Hepatocyte (in vitro differentiated cells): ENCODE results near the gene ZFHX3. TPM values are rescaled to one million over a fixed set of nuclear protein-coding genes. Genes with fewer than 3 reads are reported as not detected.

Source experiments
- DNase-seq: peaks from one replicate; pipeline ENCODE4 v3.0.0-alpha.2; 2016; ENCODE audit warnings: low spot score
- H2AFZ ChIP-seq: fragments of 200-600 bp; sonication (generic); 2 replicates; pipeline ENCODE4 v1.6.0; 2016; ENCODE audit warnings: antibody characterized with exemption, mild to moderate bottlenecking
- H3K27ac ChIP-seq: fragments of 200-600 bp; sonication (generic); 2 replicates; pipeline ENCODE4 v1.5.1; 2016; ENCODE audit warnings: mild to moderate bottlenecking
- H3K27me3 ChIP-seq: fragments of 200-600 bp; sonication (generic); 2 replicates; pipeline ENCODE4 v1.6.1; 2016
- H3K36me3 ChIP-seq: fragments of 200-600 bp; sonication (generic); replicated peaks from 2 replicates; pipeline ENCODE4 v1.5.1; 2016; ENCODE audit warnings: low read depth; ENCODE audit not compliant: insufficient read depth
- H3K4me1 ChIP-seq: fragments of 200-600 bp; sonication (generic); 2 replicates; pipeline ENCODE4 v1.5.1; 2016; ENCODE audit warnings: mild to moderate bottlenecking, moderate library complexity; ENCODE audit not compliant: insufficient read depth
- H3K4me2 ChIP-seq: fragments of 200-600 bp; sonication (generic); 2 replicates; pipeline ENCODE4 v1.6.0; 2016
- H3K4me3 ChIP-seq: fragments of 200-600 bp; sonication (generic); 2 replicates; pipeline ENCODE4 v1.5.1; 2016; ENCODE audit warnings: mild to moderate bottlenecking
- H3K79me2 ChIP-seq: fragments of 200-600 bp; sonication (generic); 2 replicates; pipeline ENCODE4 v1.6.0; 2017; ENCODE audit warnings: mild to moderate bottlenecking
- H3K9me2 ChIP-seq: fragments of 200-600 bp; sonication (generic); replicated peaks from 2 replicates; pipeline ENCODE4 v1.6.0; 2017; ENCODE audit warnings: mild to moderate bottlenecking; ENCODE audit not compliant: insufficient read depth
- H3K9me3 ChIP-seq: fragments of 200-600 bp; sonication (generic); 2 replicates; pipeline ENCODE4 v1.5.1; 2016; ENCODE audit warnings: low read depth, mild to moderate bottlenecking
- H4K20me1 ChIP-seq: fragments of 200-600 bp; sonication (generic); 2 replicates; pipeline ENCODE4 v1.6.0; 2016; ENCODE audit warnings: mild to moderate bottlenecking; ENCODE audit not compliant: insufficient read depth, poor library complexity, severe bottlenecking
- CTCF ChIP-seq: fragments of 200-600 bp; sonication (generic); IDR thresholded peaks from 2 replicates; pipeline ENCODE4 v1.5.1; 2016; ENCODE audit warnings: antibody characterized with exemption, mild to moderate bottlenecking; ENCODE audit not compliant: poor library complexity
- EZH2 ChIP-seq: fragments of 200-600 bp; sonication (generic); IDR thresholded peaks from 2 replicates; pipeline ENCODE4 v1.6.1; 2016; ENCODE audit warnings: antibody characterized with exemption, mild to moderate bottlenecking, borderline replicate concordance
- EZH2phosphoT487 ChIP-seq: fragments of 200-600 bp; sonication (generic); IDR thresholded peaks from one replicate; pipeline ENCODE4 v1.6.1; 2018; ENCODE audit warnings: antibody characterized with exemption, mild to moderate bottlenecking, low read depth, moderate library complexity; ENCODE audit not compliant: unreplicated experiment, severe bottlenecking
- WGBS: methylation state at CpG from one replicate; pipeline ENCODE4 v1.1.6; 2016; ENCODE audit warnings: low lambda C conversion rate; ENCODE audit errors: missing lambda C conversion rate; 5-methylcytosine and 5-hydroxymethylcytosine counted together
- polyA plus RNA-seq: library from polyadenylated mRNA; unstranded; fragments of >200 nt; fragmentation: Nextera tagmentation; extraction: Ambion mirVana; gene quantifications from 2 replicates; pipeline ENCODE4 v1.2.1, GENCODE V29; 2016
- total RNA-seq: library from RNA; depleted of rRNA; stranded (reverse); fragments of >200 nt; gene quantifications from 2 replicates; pipeline ENCODE4 v1.2.3, GENCODE V29; 2014

Gene ZFHX3
- total and polyA plus RNA-seq, 2 experiments from 2014 or later, result 6.4 to 11.6 TPM

- no peak for TF ChIP-seq EZH2
- TF ChIP-seq CTCF, result no peak
- TF ChIP-seq EZH2phosphoT487, result no peak
- H3K36me3 ChIP-seq, result no peaks in the 10 kb centered on the region
- H3K4me1 ChIP-seq, result no peaks in the 10 kb centered on the region
- WGBS, result 62% methylated on average over 3 of the region's 3 CpGs
- H3K4me2 ChIP-seq, result no peak overlapping the region
- no peak overlapping the region for H2AFZ ChIP-seq
- no peaks in the 10 kb centered on the region for H3K9me2 ChIP-seq
- peaks cover 2% of the 10 kb centered on the region for H3K79me2 ChIP-seq
- no peaks in the 10 kb centered on the region for H3K27me3 ChIP-seq
- H3K4me3 ChIP-seq, result no peak overlapping the region
- H3K27ac ChIP-seq, result no peak overlapping the region
- no peak for DNase-seq
- H4K20me1 ChIP-seq, result peaks cover 4% of the 10 kb centered on the region
- no peaks in the 10 kb centered on the region for H3K9me3 ChIP-seq
Observed at GRCh38 chr16:72812672-72813071, 235.3 kb downstream of the ZFHX3 start.

DNA sequence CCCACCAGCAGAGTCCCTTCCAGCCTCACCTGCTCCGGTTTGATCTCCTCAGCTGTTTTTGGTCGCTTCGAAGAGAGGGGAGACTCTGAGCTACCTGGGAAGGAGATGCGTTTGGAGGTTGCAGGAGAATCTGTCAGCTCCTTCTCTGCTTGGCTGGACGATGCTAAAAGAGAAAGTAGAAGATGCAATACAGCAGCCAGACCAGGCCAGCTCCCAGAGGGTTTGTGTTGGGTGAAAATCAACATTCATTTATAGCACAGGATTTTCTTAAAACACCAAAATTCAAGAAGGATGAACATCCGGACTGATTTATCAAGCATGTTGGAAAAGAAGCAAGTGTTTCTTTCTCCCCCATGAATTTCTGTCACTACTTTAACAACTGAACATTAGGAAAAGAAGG lies 236.1 kb downstream of the ZFHX3 start:
- Histone ChIP-seq H3K9me3 (no peaks in the 10 kb centered on the region), H3K4me2 (no peak overlapping the region), H3K27me3 (no peaks in the 10 kb centered on the region), H2AFZ (no peak overlapping the region), H3K4me1 (no peaks in the 10 kb centered on the region), H3K27ac (no peak overlapping the region), H3K79me2 (peaks cover 2% of the 10 kb centered on the region), H3K4me3 (no peak overlapping the region), H3K36me3 (no peaks in the 10 kb centered on the region), H3K9me2 (no peaks in the 10 kb centered on the region), H4K20me1 (peaks cover 4% of the 10 kb centered on the region)
- no peak for TF ChIP-seq EZH2
- TF ChIP-seq CTCF, result no peak
- TF ChIP-seq EZH2phosphoT487, result no peak
- no peak for DNase-seq
- whole genome bisulfite sequencing, result 94% methylated on average over 6 of the region's 6 CpGs

GRCh38 chr16:72811188-72811720 lies 236.7 kb downstream of the ZFHX3 start:
- TF ChIP-seq EZH2phosphoT487, result no peak
- H3K9me2 ChIP-seq, result no peaks in the 10 kb centered on the region
- 92% methylated on average over 8 of the region's 8 CpGs for WGBS
- no peak overlapping the region for H2AFZ ChIP-seq
- no peaks in the 10 kb centered on the region for H3K36me3 ChIP-seq
- no peak overlapping the region for H3K27ac ChIP-seq
- peaks cover 2% of the 10 kb centered on the region for H3K79me2 ChIP-seq
- H3K27me3 ChIP-seq, result no peaks in the 10 kb centered on the region
- H3K4me3 ChIP-seq, result no peak overlapping the region
- H3K4me1 ChIP-seq, result no peaks in the 10 kb centered on the region
- no peak overlapping the region for H3K4me2 ChIP-seq
- H3K9me3 ChIP-seq, result no peaks in the 10 kb centered on the region
- no peak for DNase-seq
- H4K20me1 ChIP-seq, result peaks cover 4% of the 10 kb centered on the region

DNA sequence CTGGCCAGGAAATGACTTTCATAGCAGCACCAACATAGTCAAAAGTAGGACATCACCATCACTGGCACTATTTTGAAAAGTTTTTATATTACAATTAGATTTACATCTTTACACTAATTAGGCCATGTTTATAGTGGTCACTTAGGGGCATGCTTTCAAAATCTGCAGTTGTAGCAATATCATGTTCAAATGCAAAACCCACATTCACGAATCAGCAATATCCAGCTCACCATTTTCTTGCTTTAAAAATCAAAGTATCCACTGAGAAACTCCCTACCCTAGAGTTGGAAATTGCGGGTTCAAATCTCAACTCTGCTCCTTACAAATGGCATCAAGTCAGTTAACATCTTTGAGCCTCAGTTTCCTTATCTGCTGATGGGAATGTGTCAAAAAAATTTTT lies 237.4 kb downstream of the ZFHX3 start:
- Histone ChIP-seq H3K9me2 (no peaks in the 10 kb centered on the region), H3K79me2 (peaks cover 2% of the 10 kb centered on the region), H4K20me1 (peaks cover under 1% of the 10 kb centered on the region), H3K27me3 (no peaks in the 10 kb centered on the region), H3K36me3 (no peaks in the 10 kb centered on the region), H3K9me3 (no peaks in the 10 kb centered on the region), H2AFZ (no peak overlapping the region), H3K4me3 (no peak overlapping the region), H3K4me1 (no peaks in the 10 kb centered on the region), H3K4me2 (no peak overlapping the region), H3K27ac (no peak overlapping the region)
- 96% methylated on average over 2 of the region's 2 CpGs for WGBS
- TF ChIP-seq CTCF (no peak), EZH2 (no peak), EZH2phosphoT487 (no peak)
- no peak for DNase-seq
